Liver (tissue), 9 donors: ENCODE measurements around the gene JAKMIP2. TPM values are rescaled to one million over a fixed set of nuclear protein-coding genes. Genes with fewer than 3 reads are reported as not detected.
A peak's percentile ranks its signal among the peaks of the same experiment; 100 is the strongest.

Experiments used
- DNase-seq: peaks from one replicate; pipeline ENCODE4 v3.0.0-alpha.2; 2017; ENCODE audit warnings: low spot score
- H3K27ac ChIP-seq, 2 donors: one replicate each; pipeline ENCODE4 v1.7.0; 2013; ENCODE audit warnings: inconsistent platforms in 2 of 2, low read length in 2 of 2, control low read depth in 1 of 2, low read depth in 1 of 2, mild to moderate bottlenecking in 1 of 2
- H3K27me3 ChIP-seq, 4 donors: one replicate each; pipeline versions ENCODE4 v1.6.1 to v1.7.0; 2013; ENCODE audit warnings: low read length in 3 of 4, inconsistent platforms in 1 of 4, mild to moderate bottlenecking in 1 of 4, moderate library complexity in 1 of 4; ENCODE audit not compliant: control insufficient read depth in 4 of 4, insufficient read depth in 4 of 4
- H3K36me3 ChIP-seq, 4 donors: one replicate each; pipeline versions ENCODE4 v1.6.1 to v1.7.0; 2013; ENCODE audit warnings: low read length in 3 of 4, mild to moderate bottlenecking in 3 of 4, low read depth in 1 of 4, moderate library complexity in 1 of 4; ENCODE audit not compliant: control insufficient read depth in 4 of 4, insufficient read depth in 3 of 4
- H3K4me1 ChIP-seq, 4 donors: one replicate each; pipeline versions ENCODE4 v1.6.1 to v1.7.0; 2013; ENCODE audit warnings: low read length in 3 of 4, mild to moderate bottlenecking in 3 of 4, moderate library complexity in 1 of 4; ENCODE audit not compliant: control insufficient read depth in 4 of 4, insufficient read depth in 4 of 4
- H3K4me3 ChIP-seq, 3 donors: one replicate each; pipeline versions ENCODE4 v1.6.1 to v1.7.0; 2013; ENCODE audit warnings: low read length in 3 of 3, control low read depth in 1 of 3, low read depth in 1 of 3, mild to moderate bottlenecking in 1 of 3
- H3K9ac ChIP-seq, 2 donors: one replicate each; pipeline ENCODE4 v1.7.0; 2013; ENCODE audit warnings: low read length in 2 of 2, mild to moderate bottlenecking in 2 of 2, moderate library complexity in 2 of 2, control low read depth in 1 of 2, low read depth in 1 of 2
- H3K9me3 ChIP-seq, 4 donors: one replicate each; pipeline versions ENCODE4 v1.6.1 to v1.7.0; 2013; ENCODE audit warnings: low read length in 3 of 4; ENCODE audit not compliant: control insufficient read depth in 4 of 4
- ATF3 ChIP-seq: IDR thresholded peaks from 2 replicates; pipeline ENCODE4 v1.6.1; 2016; ENCODE audit warnings: antibody characterized with exemption
- GABPA ChIP-seq, 2 donors: IDR thresholded peaks in 1 of 2; conservative IDR thresholded peaks in 1 of 2; 2 replicates each; pipeline ENCODE4 v1.6.1; 2016; ENCODE audit warnings: antibody characterized with exemption in 2 of 2, mild to moderate bottlenecking in 1 of 2, moderate library complexity in 1 of 2
- HNF4A ChIP-seq, 2 donors: conservative IDR thresholded peaks; 2 replicates each; pipeline ENCODE4 v1.6.1; 2016; ENCODE audit warnings: antibody characterized with exemption in 2 of 2, mild to moderate bottlenecking in 2 of 2
- HNF4G ChIP-seq: IDR thresholded peaks from 2 replicates; pipeline ENCODE4 v1.6.1; 2016; ENCODE audit warnings: antibody characterized with exemption
- MAX ChIP-seq: IDR thresholded peaks from 2 replicates; pipeline ENCODE4 v1.6.1; 2016; ENCODE audit warnings: antibody characterized with exemption
- RAD21 ChIP-seq, 2 donors: IDR thresholded peaks; 2 replicates each; pipeline ENCODE4 v1.6.1; 2016; ENCODE audit warnings: antibody characterized with exemption in 2 of 2, mild to moderate bottlenecking in 2 of 2
- SP1 ChIP-seq: IDR thresholded peaks from 2 replicates; pipeline ENCODE4 v1.6.1; 2018; ENCODE audit warnings: antibody characterized with exemption, mild to moderate bottlenecking
- TAF1 ChIP-seq: conservative IDR thresholded peaks from 2 replicates; pipeline ENCODE4 v1.6.1; 2016; ENCODE audit warnings: antibody characterized with exemption, mild to moderate bottlenecking
- YY1 ChIP-seq: IDR thresholded peaks from 2 replicates; pipeline ENCODE4 v1.6.1; 2016; ENCODE audit warnings: antibody characterized with exemption, mild to moderate bottlenecking
- WGBS: extraction: QIAGEN DNeasy Blood & Tissue Kit; methylation state at CpG from one replicate; pipeline ENCODE4 v1.1.7; 2013; 5-methylcytosine and 5-hydroxymethylcytosine counted together
- polyA plus RNA-seq, 2 donors: library from polyadenylated mRNA; stranded (reverse) in 1 of 2; unstranded in 1 of 2; fragments of 200-250 nt in 1 of 2; fragments of >200 nt in 1 of 2; fragmentation: Nextera tagmentation in 1 of 2; extraction: Ambion mirVana in 1 of 2; gene quantifications; one replicate each; pipeline versions ENCODE4 v1.2.1 to v1.2.3, GENCODE V29; 2013 to 2015
- total RNA-seq, 2 donors: library from RNA; depleted of rRNA; stranded (reverse); fragments of >200 nt; gene quantifications; one replicate each; pipeline ENCODE4 v1.2.3, GENCODE V29; 2014
- TF ChIP-seq, protein P1 (sequence below): fragments of 150-350 bp; IDR thresholded peaks from 2 replicates; pipeline ENCODE4 v1.5.1; 2017; ENCODE audit warnings: improper control_type of control experiment, low read depth, low read length; ENCODE audit not compliant: missing input control
- TF ChIP-seq, protein P2 (sequence below): IDR thresholded peaks from 2 replicates; pipeline ENCODE4 v1.6.1; 2016; ENCODE audit warnings: antibody characterized with exemption, mild to moderate bottlenecking
- donor health status: healthy.
- donor health status: healthy.
- donor health status: healthy.
- donor health status: healthy.
- donor health status: healthy.

JAKMIP2 gene
- total and polyA plus RNA-seq, 4 donors, result 0.06 to 0.38 (median 0.24) TPM

GRCh38 chr5:147578228-147579024, 204.1 kb downstream of the JAKMIP2 start:
- Histone ChIP-seq H3K27me3 (no peaks in the 10 kb centered on the region), H3K9me3 (no peaks in the 10 kb centered on the region), H3K9ac (no peak overlapping the region), H3K4me3 (no peak overlapping the region), H3K36me3 (no peaks in the 10 kb centered on the region), H3K27ac (no peak overlapping the region), H3K4me1 (no peaks in the 10 kb centered on the region)
- TF ChIP-seq ATF3 (no peak), MAX (no peak), HNF4A (conservative IDR thresholded peaks at IDR 0.05) (peak; percentile 19 to 26), RAD21 (IDR thresholded peaks at IDR 0.05) (peak; percentile 90 to 91), SP1 (no peak)
- TF ChIP-seq, protein P1, sequence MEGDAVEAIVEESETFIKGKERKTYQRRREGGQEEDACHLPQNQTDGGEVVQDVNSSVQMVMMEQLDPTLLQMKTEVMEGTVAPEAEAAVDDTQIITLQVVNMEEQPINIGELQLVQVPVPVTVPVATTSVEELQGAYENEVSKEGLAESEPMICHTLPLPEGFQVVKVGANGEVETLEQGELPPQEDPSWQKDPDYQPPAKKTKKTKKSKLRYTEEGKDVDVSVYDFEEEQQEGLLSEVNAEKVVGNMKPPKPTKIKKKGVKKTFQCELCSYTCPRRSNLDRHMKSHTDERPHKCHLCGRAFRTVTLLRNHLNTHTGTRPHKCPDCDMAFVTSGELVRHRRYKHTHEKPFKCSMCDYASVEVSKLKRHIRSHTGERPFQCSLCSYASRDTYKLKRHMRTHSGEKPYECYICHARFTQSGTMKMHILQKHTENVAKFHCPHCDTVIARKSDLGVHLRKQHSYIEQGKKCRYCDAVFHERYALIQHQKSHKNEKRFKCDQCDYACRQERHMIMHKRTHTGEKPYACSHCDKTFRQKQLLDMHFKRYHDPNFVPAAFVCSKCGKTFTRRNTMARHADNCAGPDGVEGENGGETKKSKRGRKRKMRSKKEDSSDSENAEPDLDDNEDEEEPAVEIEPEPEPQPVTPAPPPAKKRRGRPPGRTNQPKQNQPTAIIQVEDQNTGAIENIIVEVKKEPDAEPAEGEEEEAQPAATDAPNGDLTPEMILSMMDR, result peak; percentile 68
- no peak for DNase-seq
- WGBS, result 34% methylated on average over 8 of the region's 8 CpGs

GRCh38 chr5:147576646-147577535, 205.6 kb downstream of the JAKMIP2 start:
- Histone ChIP-seq H3K4me3 (no peak overlapping the region), H3K9ac (no peak overlapping the region), H3K27me3 (no peaks in the 10 kb centered on the region), H3K4me1 (no peaks in the 10 kb centered on the region), H3K36me3 (no peaks in the 10 kb centered on the region), H3K9me3 (no peaks in the 10 kb centered on the region), H3K27ac (no peak overlapping the region)
- DNase-seq, result peak; percentile 75
- 41% methylated on average over 15 of the region's 15 CpGs for WGBS
- TF ChIP-seq, protein P1, result peak; percentile 83
- TF ChIP-seq TAF1 (no peak), RAD21 (IDR thresholded peaks at IDR 0.05) (peak; percentile 67 to 80), YY1 (no peak), HNF4G (no peak), GABPA (IDR thresholded peaks at IDR 0.05 in 1 of 2, conservative IDR thresholded peaks at IDR 0.05 in 1 of 2) (no peak)
- TF ChIP-seq, protein P2, sequence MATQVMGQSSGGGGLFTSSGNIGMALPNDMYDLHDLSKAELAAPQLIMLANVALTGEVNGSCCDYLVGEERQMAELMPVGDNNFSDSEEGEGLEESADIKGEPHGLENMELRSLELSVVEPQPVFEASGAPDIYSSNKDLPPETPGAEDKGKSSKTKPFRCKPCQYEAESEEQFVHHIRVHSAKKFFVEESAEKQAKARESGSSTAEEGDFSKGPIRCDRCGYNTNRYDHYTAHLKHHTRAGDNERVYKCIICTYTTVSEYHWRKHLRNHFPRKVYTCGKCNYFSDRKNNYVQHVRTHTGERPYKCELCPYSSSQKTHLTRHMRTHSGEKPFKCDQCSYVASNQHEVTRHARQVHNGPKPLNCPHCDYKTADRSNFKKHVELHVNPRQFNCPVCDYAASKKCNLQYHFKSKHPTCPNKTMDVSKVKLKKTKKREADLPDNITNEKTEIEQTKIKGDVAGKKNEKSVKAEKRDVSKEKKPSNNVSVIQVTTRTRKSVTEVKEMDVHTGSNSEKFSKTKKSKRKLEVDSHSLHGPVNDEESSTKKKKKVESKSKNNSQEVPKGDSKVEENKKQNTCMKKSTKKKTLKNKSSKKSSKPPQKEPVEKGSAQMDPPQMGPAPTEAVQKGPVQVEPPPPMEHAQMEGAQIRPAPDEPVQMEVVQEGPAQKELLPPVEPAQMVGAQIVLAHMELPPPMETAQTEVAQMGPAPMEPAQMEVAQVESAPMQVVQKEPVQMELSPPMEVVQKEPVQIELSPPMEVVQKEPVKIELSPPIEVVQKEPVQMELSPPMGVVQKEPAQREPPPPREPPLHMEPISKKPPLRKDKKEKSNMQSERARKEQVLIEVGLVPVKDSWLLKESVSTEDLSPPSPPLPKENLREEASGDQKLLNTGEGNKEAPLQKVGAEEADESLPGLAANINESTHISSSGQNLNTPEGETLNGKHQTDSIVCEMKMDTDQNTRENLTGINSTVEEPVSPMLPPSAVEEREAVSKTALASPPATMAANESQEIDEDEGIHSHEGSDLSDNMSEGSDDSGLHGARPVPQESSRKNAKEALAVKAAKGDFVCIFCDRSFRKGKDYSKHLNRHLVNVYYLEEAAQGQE, result no peak
